ENCODE data around the gene APOBEC3A. TPM values are rescaled to one million over a fixed set of nuclear protein-coding genes. Genes with fewer than 3 reads are reported as not detected.
A peak's percentile ranks its signal among the peaks of the same experiment; 100 is the strongest.

APOBEC3A gene
- total RNA-seq, 1 donor from 2014 or later, result 9.0 TPM

DNA sequence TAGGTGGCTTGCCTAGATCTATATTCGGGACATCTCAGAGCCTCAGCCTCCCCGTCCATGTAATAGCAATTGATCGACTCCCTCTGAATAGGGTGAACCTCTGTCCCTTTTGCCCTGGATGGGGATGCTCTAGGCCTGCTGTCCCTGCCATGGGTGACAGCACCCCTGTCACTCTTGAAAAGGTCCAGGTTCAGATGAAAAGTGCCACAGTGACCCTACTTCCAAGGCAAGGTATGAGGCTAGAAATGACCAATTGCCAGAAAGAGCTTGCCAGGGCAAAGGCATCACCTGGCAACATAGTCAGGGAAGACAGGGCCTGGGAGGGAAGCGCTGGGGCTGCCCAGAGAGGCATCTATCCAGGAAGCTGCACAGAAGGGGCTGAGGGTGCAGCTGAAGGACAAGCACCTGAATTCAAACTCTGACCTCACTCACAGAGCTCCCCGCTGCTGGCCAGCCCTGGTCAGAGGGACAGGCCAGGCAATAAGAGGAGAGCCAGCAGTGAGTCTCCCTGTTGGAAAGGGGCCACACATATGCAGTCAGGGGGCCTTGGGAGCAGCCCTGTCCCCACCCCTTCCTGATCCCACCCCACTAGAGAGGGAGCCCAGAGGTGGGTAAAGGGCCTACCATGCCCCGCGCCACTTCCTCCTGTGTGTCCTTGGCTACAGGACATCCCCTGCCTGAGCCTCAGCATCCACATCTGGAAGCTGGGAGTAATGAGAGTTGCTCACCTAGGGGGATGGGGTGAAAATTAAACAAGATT lies 9.0 kb upstream of the APOBEC3A start:
- no peaks in the 10 kb centered on the region for H3K9me3 ChIP-seq
- H3K36me3 ChIP-seq, result no peaks in the 10 kb centered on the region
- no peak overlapping the region for H3K4me3 ChIP-seq
- DNase-seq (no peak), ATAC-seq (no peak)
- H3K27ac ChIP-seq, result no peak overlapping the region
- no peaks in the 10 kb centered on the region for H3K27me3 ChIP-seq
- peaks cover 3% of the 10 kb centered on the region for H3K4me1 ChIP-seq
- intact Hi-C loops (cut with DNase I), result loop anchor here (10.0 kb wide), 1 partner anchor 56 kb away; no protein-coding TSS in a partner anchor
- TF ChIP-seq, protein P1, sequence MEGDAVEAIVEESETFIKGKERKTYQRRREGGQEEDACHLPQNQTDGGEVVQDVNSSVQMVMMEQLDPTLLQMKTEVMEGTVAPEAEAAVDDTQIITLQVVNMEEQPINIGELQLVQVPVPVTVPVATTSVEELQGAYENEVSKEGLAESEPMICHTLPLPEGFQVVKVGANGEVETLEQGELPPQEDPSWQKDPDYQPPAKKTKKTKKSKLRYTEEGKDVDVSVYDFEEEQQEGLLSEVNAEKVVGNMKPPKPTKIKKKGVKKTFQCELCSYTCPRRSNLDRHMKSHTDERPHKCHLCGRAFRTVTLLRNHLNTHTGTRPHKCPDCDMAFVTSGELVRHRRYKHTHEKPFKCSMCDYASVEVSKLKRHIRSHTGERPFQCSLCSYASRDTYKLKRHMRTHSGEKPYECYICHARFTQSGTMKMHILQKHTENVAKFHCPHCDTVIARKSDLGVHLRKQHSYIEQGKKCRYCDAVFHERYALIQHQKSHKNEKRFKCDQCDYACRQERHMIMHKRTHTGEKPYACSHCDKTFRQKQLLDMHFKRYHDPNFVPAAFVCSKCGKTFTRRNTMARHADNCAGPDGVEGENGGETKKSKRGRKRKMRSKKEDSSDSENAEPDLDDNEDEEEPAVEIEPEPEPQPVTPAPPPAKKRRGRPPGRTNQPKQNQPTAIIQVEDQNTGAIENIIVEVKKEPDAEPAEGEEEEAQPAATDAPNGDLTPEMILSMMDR (IDR thresholded peaks at IDR 0.05), result no peak

DNA sequence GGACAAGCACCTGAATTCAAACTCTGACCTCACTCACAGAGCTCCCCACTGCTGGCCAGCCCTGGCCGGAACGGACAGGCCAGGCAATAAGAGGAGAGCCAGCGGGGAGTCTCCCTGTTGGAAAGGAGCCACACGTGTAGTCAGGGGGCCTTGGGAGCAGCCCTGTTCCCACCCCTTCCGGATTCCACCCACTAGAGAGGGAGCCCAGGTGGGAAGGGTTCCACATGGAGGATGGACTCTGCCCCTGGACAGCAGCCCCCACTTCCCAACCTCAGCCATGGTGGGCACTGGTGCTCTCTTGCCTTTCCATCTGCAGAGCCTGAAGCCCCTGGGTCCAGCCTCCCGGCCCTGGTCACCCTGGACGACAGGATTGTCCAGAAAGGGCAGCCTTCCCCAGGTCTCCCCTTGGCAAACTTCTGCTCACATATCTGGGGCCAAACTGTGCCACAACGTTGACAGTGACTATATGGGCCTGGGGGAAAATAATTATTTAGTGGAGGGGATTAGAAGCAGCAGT lies 7.5 kb upstream of the APOBEC3A start:
- ATAC-seq, result no peak
- Histone ChIP-seq H3K27ac (no peak overlapping the region), H3K4me1 (peaks cover 3% of the 10 kb centered on the region), H3K4me3 (no peak overlapping the region), H3K9me3 (no peaks in the 10 kb centered on the region), H3K36me3 (no peaks in the 10 kb centered on the region), H3K27me3 (no peaks in the 10 kb centered on the region)
- intact Hi-C loops (cut with DNase I), result loop anchor here (10.0 kb wide), 1 partner anchor 55 kb away; no protein-coding TSS in a partner anchor
- TF ChIP-seq, protein P1 (IDR thresholded peaks at IDR 0.05), result no peak
- no peak for DNase-seq

DNA sequence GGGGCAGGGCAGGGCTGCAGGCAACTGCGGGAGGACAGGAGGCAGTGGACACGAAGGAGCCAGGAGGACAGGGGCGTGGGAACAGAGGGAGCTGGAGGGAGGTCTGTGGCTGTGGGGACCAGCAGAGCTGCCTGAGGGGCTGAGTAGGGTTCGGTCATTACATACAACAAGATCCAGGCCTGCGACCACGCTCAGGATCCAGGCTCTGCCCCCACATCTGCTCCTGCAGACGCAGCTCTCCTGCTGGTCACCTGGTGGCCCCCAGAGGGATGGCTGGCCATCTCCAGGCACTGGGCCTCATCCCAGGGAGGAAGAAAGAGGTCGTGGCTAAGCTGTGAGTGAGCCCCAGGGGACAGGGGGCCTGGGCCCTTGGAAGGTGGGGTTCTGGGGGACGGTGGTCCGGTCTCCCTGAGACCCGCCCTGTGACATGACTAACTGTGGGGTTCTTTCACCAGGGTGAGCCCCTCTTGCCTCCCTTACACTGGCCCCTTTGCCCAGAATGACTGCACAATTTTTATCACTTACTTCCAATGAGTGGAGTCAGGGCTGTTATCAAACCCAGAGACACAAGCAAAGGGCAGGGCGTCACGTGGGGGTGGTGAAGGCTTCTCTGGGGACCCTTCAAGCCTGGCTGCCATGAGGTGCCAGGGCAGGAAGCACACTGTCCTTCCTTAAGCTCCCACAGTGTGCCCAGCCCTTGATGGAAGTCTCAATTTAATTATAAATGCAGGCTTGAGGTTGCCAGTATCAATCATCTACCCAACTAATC lies 6.7 kb upstream of the APOBEC3A start:
- intact Hi-C loops (cut with DNase I), result no loop called here
- no peaks in the 10 kb centered on the region for H3K27me3 ChIP-seq
- TF ChIP-seq, protein P1 (IDR thresholded peaks at IDR 0.05), result no peak
- DNase-seq, result no peak
- H3K4me1 ChIP-seq, result peaks cover 3% of the 10 kb centered on the region
- no peak for ATAC-seq
- H3K4me3 ChIP-seq, result no peak overlapping the region
- H3K9me3 ChIP-seq, result no peaks in the 10 kb centered on the region
- H3K27ac ChIP-seq, result no peak overlapping the region
- no peaks in the 10 kb centered on the region for H3K36me3 ChIP-seq

DNA sequence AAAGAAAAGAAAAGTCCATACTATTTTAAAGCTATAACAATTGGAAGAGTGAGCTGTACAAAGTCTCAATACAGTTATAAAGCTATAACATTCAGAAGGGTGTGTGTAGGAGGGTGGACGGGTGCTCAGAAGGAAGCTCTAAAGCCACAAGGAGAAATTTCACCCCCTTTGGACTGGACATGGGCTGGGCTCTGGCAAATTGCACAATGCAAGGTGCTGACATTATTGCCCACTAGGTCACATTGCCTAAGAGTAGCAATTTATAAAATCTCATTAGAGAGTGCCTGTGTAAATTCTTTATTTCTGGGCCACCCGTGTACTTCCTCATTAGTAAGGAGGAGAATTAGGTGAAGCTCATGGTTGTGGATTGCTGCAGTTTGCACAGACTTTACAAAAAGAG lies 5.7 kb upstream of the APOBEC3A start:
- H3K4me1 ChIP-seq, result peaks cover 3% of the 10 kb centered on the region
- peak; percentile 57 for ATAC-seq
- no peak overlapping the region for H3K27ac ChIP-seq
- intact Hi-C loops (cut with DNase I), result no loop called here
- no peaks in the 10 kb centered on the region for H3K27me3 ChIP-seq
- H3K36me3 ChIP-seq, result no peaks in the 10 kb centered on the region
- TF ChIP-seq, protein P1 (IDR thresholded peaks at IDR 0.05), result no peak
- no peak for DNase-seq
- no peak overlapping the region for H3K4me3 ChIP-seq
- H3K9me3 ChIP-seq, result no peaks in the 10 kb centered on the region

DNA sequence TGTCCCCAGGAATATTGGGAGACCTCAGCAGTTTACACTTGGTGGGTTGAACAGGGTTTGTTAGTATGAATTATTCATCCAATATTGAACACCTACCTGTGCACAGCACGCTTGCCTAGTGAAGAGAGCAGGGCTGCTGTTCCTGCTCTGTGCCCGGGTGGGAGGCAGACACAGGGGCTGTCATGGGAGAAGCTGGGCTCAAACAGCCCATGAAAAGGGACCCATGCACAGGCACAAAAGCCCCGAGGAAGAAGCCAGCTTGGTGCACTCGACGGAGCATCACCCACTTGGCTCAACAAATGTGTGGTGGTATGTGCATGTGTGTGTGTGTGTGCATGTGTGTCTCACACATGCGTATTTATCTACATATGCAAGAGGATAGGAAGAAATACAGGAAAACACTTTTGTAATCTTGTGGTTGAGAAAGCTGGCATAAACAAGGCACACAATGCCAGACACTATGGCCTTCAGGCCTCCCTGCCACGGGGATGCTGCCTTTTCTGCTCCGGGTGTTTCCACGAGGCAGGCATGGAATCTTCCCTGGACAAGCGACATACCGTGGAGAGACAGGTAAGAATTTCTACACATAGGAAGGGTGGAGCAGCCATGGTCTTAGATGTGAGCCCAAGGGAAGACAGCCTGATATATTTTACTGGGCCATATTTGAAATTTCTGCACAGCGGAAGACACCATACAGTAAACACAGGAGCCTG lies 5.0 kb upstream of the APOBEC3A start:
- ATAC-seq (peak; percentile 6), DNase-seq (no peak)
- intact Hi-C loops (cut with DNase I), result no loop called here
- Histone ChIP-seq H3K4me3 (no peak overlapping the region), H3K4me1 (peaks cover 3% of the 10 kb centered on the region), H3K27ac (no peak overlapping the region), H3K27me3 (no peaks in the 10 kb centered on the region), H3K9me3 (no peaks in the 10 kb centered on the region), H3K36me3 (no peaks in the 10 kb centered on the region)
- TF ChIP-seq, protein P1 (IDR thresholded peaks at IDR 0.05), result no peak

Data from upper lobe of right lung (tissue), 1 donor.